ENCODE measurements around the gene UNC13B.
A peak's percentile ranks its signal among the peaks of the same experiment; 100 is the strongest.
"Not testable (repeated sequence)": the region's sequence is repeated elsewhere in the genome, so short reads cannot be mapped to it uniquely, and the experiment has no call there.

UNC13B gene

GRCh38 chr9:35245945-35246344 lies 84.1 kb downstream of the UNC13B start:
- not testable (repeated sequence) for H3K4me1 ChIP-seq (ENCODE audit: control insufficient read depth, low read depth, low read length); H3K27me3 ChIP-seq (ENCODE audit: insufficient read depth, low read length, poor library complexity); H3K4me2 ChIP-seq (ENCODE audit: low read length); H3K23ac ChIP-seq (ENCODE audit: low read length); H2BK15ac ChIP-seq (replicated peaks; ENCODE audit: low read depth); H4K5ac ChIP-seq (ENCODE audit: low read length); H3K18ac ChIP-seq (ENCODE audit: low read length); H3K36me3 ChIP-seq (ENCODE audit: control insufficient read depth, insufficient read depth, low read length); DNase-seq; H3K79me1 ChIP-seq (ENCODE audit: low read length); H2AK5ac ChIP-seq (ENCODE audit: low read length); H3K9ac ChIP-seq (ENCODE audit: low read length); H2BK5ac ChIP-seq (ENCODE audit: low read length); H2BK120ac ChIP-seq (ENCODE audit: low read depth, low read length); H3K4me3 ChIP-seq (ENCODE audit: low read length); H3K4ac ChIP-seq (ENCODE audit: low read depth, low read length); H3K79me2 ChIP-seq (ENCODE audit: control insufficient read depth, insufficient read depth, low read length); H4K8ac ChIP-seq (ENCODE audit: low read depth, low read length); H3K56ac ChIP-seq (ENCODE audit: low read length); H3K27ac ChIP-seq (ENCODE audit: low read depth, low read length)
- WGBS (ENCODE audit: extremely low coverage, insufficient coverage, low lambda C conversion rate), result no CpG with 5 or more reads among the region's 1 CpG

DNA sequence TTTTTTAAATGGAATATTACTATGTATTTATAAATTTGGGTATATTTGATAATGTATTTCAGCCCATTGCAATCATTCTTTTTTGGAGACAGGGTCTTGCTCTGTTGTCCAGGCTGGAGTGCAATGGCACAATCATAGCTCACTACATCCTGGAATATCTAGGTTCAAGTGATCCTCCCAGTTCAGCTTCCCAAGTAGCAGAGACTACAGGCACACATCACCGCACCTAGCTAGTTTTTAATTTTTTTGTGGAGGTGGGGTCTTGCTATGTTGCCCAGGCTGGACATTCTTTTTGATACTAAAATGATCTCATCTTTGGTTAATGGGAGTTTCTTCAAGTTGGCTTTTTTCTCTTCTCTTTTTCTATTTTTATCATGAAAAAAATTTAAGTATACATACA lies 91.3 kb downstream of the UNC13B start:
- Histone ChIP-seq H4K5ac (ENCODE audit: low read length) (no peak overlapping the region), H3K36me3 (ENCODE audit: control insufficient read depth, insufficient read depth, low read length) (no peaks in the 10 kb centered on the region), H3K23ac (ENCODE audit: low read length) (no peak overlapping the region), H3K27ac (ENCODE audit: low read depth, low read length) (no peak overlapping the region), H3K56ac (ENCODE audit: low read length) (no peak overlapping the region), H3K4ac (ENCODE audit: low read depth, low read length) (no peak overlapping the region), H2BK120ac (ENCODE audit: low read depth, low read length) (no peak overlapping the region), H4K8ac (ENCODE audit: low read depth, low read length) (no peak overlapping the region), H3K18ac (ENCODE audit: low read length) (no peak overlapping the region), H3K4me1 (ENCODE audit: control insufficient read depth, low read depth, low read length) (no peaks in the 10 kb centered on the region), H3K9ac (ENCODE audit: low read length) (no peak overlapping the region), H3K79me1 (ENCODE audit: low read length) (no peaks in the 10 kb centered on the region), H3K4me2 (ENCODE audit: low read length) (no peak overlapping the region), H3K79me2 (ENCODE audit: control insufficient read depth, insufficient read depth, low read length) (no peaks in the 10 kb centered on the region), H2BK5ac (ENCODE audit: low read length) (no peak overlapping the region), H2BK15ac (replicated peaks; ENCODE audit: low read depth) (no peak overlapping the region), H2AK5ac (ENCODE audit: low read length) (no peak overlapping the region), H3K4me3 (ENCODE audit: low read length) (no peak overlapping the region), H3K27me3 (ENCODE audit: insufficient read depth, low read length, poor library complexity) (no peaks in the 10 kb centered on the region)
- no CpG with 5 or more reads among the region's 1 CpG for WGBS (ENCODE audit: extremely low coverage, insufficient coverage, low lambda C conversion rate)
- DNase-seq, result no peak

GRCh38 chr9:35254237-35254636 lies 92.4 kb downstream of the UNC13B start:
- Histone ChIP-seq H2BK120ac (ENCODE audit: low read depth, low read length) (no peak overlapping the region), H3K79me1 (ENCODE audit: low read length) (no peaks in the 10 kb centered on the region)

GRCh38 chr9:35254984-35255857 lies 93.4 kb downstream of the UNC13B start:
- Histone ChIP-seq H4K5ac (ENCODE audit: low read length) (no peak overlapping the region), H3K27me3 (ENCODE audit: insufficient read depth, low read length, poor library complexity) (no peaks in the 10 kb centered on the region), H3K4me2 (ENCODE audit: low read length) (no peak overlapping the region), H3K36me3 (ENCODE audit: control insufficient read depth, insufficient read depth, low read length) (no peaks in the 10 kb centered on the region), H3K79me2 (ENCODE audit: control insufficient read depth, insufficient read depth, low read length) (no peaks in the 10 kb centered on the region), H3K56ac (ENCODE audit: low read length) (no peak overlapping the region), H3K18ac (ENCODE audit: low read length) (no peak overlapping the region), H3K4ac (ENCODE audit: low read depth, low read length) (no peak overlapping the region), H3K23ac (ENCODE audit: low read length) (no peak overlapping the region), H2BK15ac (replicated peaks; ENCODE audit: low read depth) (no peak overlapping the region), H3K27ac (ENCODE audit: low read depth, low read length) (no peak overlapping the region), H3K9ac (ENCODE audit: low read length) (no peak overlapping the region), H3K4me1 (ENCODE audit: control insufficient read depth, low read depth, low read length) (no peaks in the 10 kb centered on the region), H3K4me3 (ENCODE audit: low read length) (no peak overlapping the region), H2BK5ac (ENCODE audit: low read length) (no peak overlapping the region), H3K79me1 (ENCODE audit: low read length) (no peaks in the 10 kb centered on the region), H2AK5ac (ENCODE audit: low read length) (no peak overlapping the region), H4K8ac (ENCODE audit: low read depth, low read length) (no peak overlapping the region), H2BK120ac (ENCODE audit: low read depth, low read length) (no peak overlapping the region)
- no CpG with 5 or more reads among the region's 8 CpGs for WGBS (ENCODE audit: extremely low coverage, insufficient coverage, low lambda C conversion rate)
- no peak for DNase-seq

More at GRCh38 chr9:35254237-35254636, 92.4 kb downstream of the UNC13B start:
- Histone ChIP-seq H3K4me1 (ENCODE audit: control insufficient read depth, low read depth, low read length) (no peaks in the 10 kb centered on the region), H3K27ac (ENCODE audit: low read depth, low read length) (no peak overlapping the region), H3K27me3 (ENCODE audit: insufficient read depth, low read length, poor library complexity) (no peaks in the 10 kb centered on the region), H3K4me3 (ENCODE audit: low read length) (no peak overlapping the region), H3K18ac (ENCODE audit: low read length) (no peak overlapping the region), H2BK5ac (ENCODE audit: low read length) (no peak overlapping the region), H3K4ac (ENCODE audit: low read depth, low read length) (no peak overlapping the region), H2AK5ac (ENCODE audit: low read length) (no peak overlapping the region), H4K8ac (ENCODE audit: low read depth, low read length) (no peak overlapping the region), H3K79me2 (ENCODE audit: control insufficient read depth, insufficient read depth, low read length) (no peaks in the 10 kb centered on the region), H3K23ac (ENCODE audit: low read length) (no peak overlapping the region), H2BK15ac (replicated peaks; ENCODE audit: low read depth) (no peak overlapping the region), H3K36me3 (ENCODE audit: control insufficient read depth, insufficient read depth, low read length) (no peaks in the 10 kb centered on the region), H3K9ac (ENCODE audit: low read length) (no peak overlapping the region), H3K56ac (ENCODE audit: low read length) (no peak overlapping the region), H3K4me2 (ENCODE audit: low read length) (no peak overlapping the region), H4K5ac (ENCODE audit: low read length) (no peak overlapping the region)
- DNase-seq, result peak; percentile 15

- Histone ChIP-seq H3K18ac (ENCODE audit: low read length) (no peak overlapping the region), H3K4me2 (ENCODE audit: low read length) (no peak overlapping the region), H3K4me3 (ENCODE audit: low read length) (no peak overlapping the region), H3K23ac (ENCODE audit: low read length) (no peak overlapping the region), H2BK120ac (ENCODE audit: low read depth, low read length) (no peak overlapping the region), H3K9ac (ENCODE audit: low read length) (no peak overlapping the region), H2BK15ac (replicated peaks; ENCODE audit: low read depth) (no peak overlapping the region), H3K27ac (ENCODE audit: low read depth, low read length) (no peak overlapping the region), H3K4ac (ENCODE audit: low read depth, low read length) (no peak overlapping the region), H2BK5ac (ENCODE audit: low read length) (no peak overlapping the region), H3K56ac (ENCODE audit: low read length) (no peak overlapping the region), H3K36me3 (ENCODE audit: control insufficient read depth, insufficient read depth, low read length) (no peaks in the 10 kb centered on the region), H3K79me1 (ENCODE audit: low read length) (no peaks in the 10 kb centered on the region), H2AK5ac (ENCODE audit: low read length) (no peak overlapping the region), H3K27me3 (ENCODE audit: insufficient read depth, low read length, poor library complexity) (no peaks in the 10 kb centered on the region), H3K4me1 (ENCODE audit: control insufficient read depth, low read depth, low read length) (no peaks in the 10 kb centered on the region), H3K79me2 (ENCODE audit: control insufficient read depth, insufficient read depth, low read length) (no peaks in the 10 kb centered on the region), H4K5ac (ENCODE audit: low read length) (no peak overlapping the region), H4K8ac (ENCODE audit: low read depth, low read length) (no peak overlapping the region)
- WGBS (ENCODE audit: extremely low coverage, insufficient coverage, low lambda C conversion rate), result no CpG with 5 or more reads among the region's 6 CpGs
- no peak for DNase-seq
Observed at GRCh38 chr9:35257986-35258659, 96.3 kb downstream of the UNC13B start.

All from mesendoderm (in vitro differentiated cells).